K562 (cell line): Measurements from ENCODE around the gene POLD1. TPM values are rescaled to one million over a fixed set of nuclear protein-coding genes. Genes with fewer than 3 reads are reported as not detected.

ENCODE experiments used
- ATAC-seq: fragments of 200-7000 bp; cut with Tn5 transposase; 3 replicates; pipeline ENCODE4 v1.9.1; 2020; ENCODE audit warnings: moderate library complexity
- BruUV-seq: library from RNA; stranded (reverse); fragments of 400-500 nt; replicated peaks from 2 replicates; lab custom pipeline; 2021; lab: Mats Ljungman, UMichigan
- CTCF ChIA-PET: fragments of 300-600 bp; formaldehyde crosslinking; extraction: SDS; loops from one replicate; lab custom pipeline; 2021; ENCODE audit warnings: low intra/inter-chr PET ratio; lab: Yijun Ruan, JAX
- POLR2A ChIA-PET: fragments of 300-600, 350-650 bp; sonication (Branson Sonifier 250); formaldehyde crosslinking; extraction: SDS; loops from one replicate; lab custom pipeline; 2021; ENCODE audit warnings: antibody characterized with exemption, inconsistent platforms; lab: Yijun Ruan, JAX
- DNase-seq, 4 experiments: peaks; one replicate each; pipeline versions ENCODE4 v3.0.0 to v3.0.0-alpha.2; 2011 to 2018; ENCODE audit warnings: low spot score in 3 of 4, mixed read lengths in 3 of 4; ENCODE audit errors: extremely low read depth in 1 of 4
- FAIRE-seq: peaks from 2 replicates; lab custom pipeline; 2011; peaks lifted over from hg19 to GRCh38; lab: Jason Lieb, UNC
- H2AFZ ChIP-seq: 2 replicates; pipeline ENCODE4 v1.6.0; 2011; ENCODE audit warnings: low read depth, low read length, control low read depth, inconsistent platforms
- H3K27ac ChIP-seq: fragments of 200-600 bp; 3 replicates; pipeline ENCODE4 v1.8.0; 2011; ENCODE audit warnings: low read depth, mild to moderate bottlenecking, control low read depth, inconsistent platforms, low read length, moderate library complexity, mixed read lengths; ENCODE audit errors: extremely low read depth
- H3K27me3 ChIP-seq, 2 experiments: fragments of 300-600 bp in 1 of 2; 2 replicates in 1 of 2; 3 replicates in 1 of 2; pipeline versions ENCODE4 v1.6.0 to v1.8.0; 2011; ENCODE audit warnings: inconsistent platforms in 2 of 2, low read length in 2 of 2, mild to moderate bottlenecking in 1 of 2, mixed read lengths in 1 of 2, moderate library complexity in 1 of 2; ENCODE audit not compliant: control insufficient read depth in 2 of 2, insufficient read depth in 2 of 2
- H3K36me3 ChIP-seq: fragments of 300-600 bp; 3 replicates; pipeline ENCODE4 v1.8.0; 2011; ENCODE audit warnings: mild to moderate bottlenecking, low read length, inconsistent platforms; ENCODE audit not compliant: control insufficient read depth, insufficient read depth
- H3K4me1 ChIP-seq, 2 experiments: fragments of 200-600 bp in 1 of 2; replicated peaks in 1 of 2; 2 replicates in 1 of 2; 3 replicates in 1 of 2; pipeline versions ENCODE4 v1.5.1 to v1.8.0; 2011; ENCODE audit warnings: inconsistent platforms in 2 of 2, low read length in 2 of 2, mild to moderate bottlenecking in 1 of 2, mixed read lengths in 1 of 2, moderate library complexity in 1 of 2; ENCODE audit not compliant: control insufficient read depth in 2 of 2, insufficient read depth in 2 of 2
- H3K4me2 ChIP-seq: 2 replicates; pipeline ENCODE4 v1.6.1; 2011; ENCODE audit warnings: low read length, control low read depth, inconsistent platforms, mixed read lengths; ENCODE audit not compliant: insufficient read depth
- H3K4me3 ChIP-seq: fragments of 200-600 bp; sonication (generic), shearing (Covaris generic); 2 replicates; pipeline ENCODE4 v1.5.1; 2016; ENCODE audit warnings: control low read depth, inconsistent platforms
- H3K79me2 ChIP-seq: fragments of 200-600 bp; 3 replicates; pipeline ENCODE4 v1.8.0; 2011; ENCODE audit warnings: low read length, inconsistent platforms; ENCODE audit not compliant: control insufficient read depth, insufficient read depth
- H3K9ac ChIP-seq, 2 experiments: 2 replicates each; pipeline versions ENCODE4 v1.6.0 to v1.6.1; 2011; ENCODE audit warnings: low read depth in 2 of 2, low read length in 2 of 2, control low read depth in 1 of 2, inconsistent platforms in 1 of 2, mild to moderate bottlenecking in 1 of 2, mixed read lengths in 1 of 2; ENCODE audit not compliant: insufficient read depth in 1 of 2
- H3K9me1 ChIP-seq: one replicate; pipeline ENCODE4 v1.6.0; 2011; ENCODE audit warnings: inconsistent platforms, mild to moderate bottlenecking, low read length, moderate library complexity; ENCODE audit not compliant: control insufficient read depth, insufficient read depth
- H3K9me3 ChIP-seq: replicated peaks from 2 replicates; pipeline ENCODE4 v1.5.1; 2011; ENCODE audit warnings: low read depth, low read length, inconsistent platforms; ENCODE audit not compliant: control insufficient read depth, insufficient read depth
- H4K20me1 ChIP-seq: replicated peaks from 2 replicates; pipeline ENCODE4 v1.6.1; 2011; ENCODE audit warnings: low read length, inconsistent platforms, mixed read lengths; ENCODE audit not compliant: control insufficient read depth, insufficient read depth
- ARNT ChIP-seq, 2 experiments: fragments of 450-650 bp; IDR thresholded peaks; 2 replicates each; pipeline ENCODE4 v1.6.1; 2016; ENCODE audit warnings: mild to moderate bottlenecking in 1 of 2
- EGR1 ChIP-seq: fragments of 450-650 bp; conservative IDR thresholded peaks from 2 replicates; pipeline ENCODE4 v1.6.1; 2017; ENCODE audit warnings: mild to moderate bottlenecking
- KDM5B ChIP-seq: fragments of 200-600 bp; sonication (generic); IDR thresholded peaks from 2 replicates; pipeline ENCODE4 v1.6.1; 2012; ENCODE audit warnings: low read depth, mild to moderate bottlenecking, moderate library complexity, low read length, control low read depth, inconsistent platforms; ENCODE audit not compliant: insufficient replicate concordance
- PRDM10 ChIP-seq: fragments of 450-650 bp; IDR thresholded peaks from 2 replicates; pipeline ENCODE4 v1.6.1; 2018; ENCODE audit not compliant: partially characterized antibody
- SRSF3 ChIP-seq: fragments of 200-400 bp; formaldehyde crosslinking; IDR thresholded peaks from 2 replicates; pipeline ENCODE4 v1.6.1; 2016; ENCODE audit warnings: mild to moderate bottlenecking, low read length, moderate library complexity; ENCODE audit not compliant: insufficient read depth
- ZBTB7A ChIP-seq: IDR thresholded peaks from 2 replicates; pipeline ENCODE4 v1.6.1; 2011; ENCODE audit warnings: low read depth, mild to moderate bottlenecking, low read length, moderate library complexity, borderline replicate concordance; ENCODE audit not compliant: control insufficient read depth
- ZKSCAN1 ChIP-seq: fragments of 150-350 bp; IDR thresholded peaks from 2 replicates; pipeline ENCODE4 v1.6.1; 2016; ENCODE audit warnings: low read depth, low read length
- WGBS: fragments of 100-300 bp; shearing (Covaris generic); methylation state at CpG from one replicate; pipeline ENCODE4 v1.1.6; 2016; ENCODE audit warnings: low coverage, mixed read lengths; ENCODE audit not compliant: insufficient coverage; ENCODE audit errors: missing lambda C conversion rate; 5-methylcytosine and 5-hydroxymethylcytosine counted together
- in situ Hi-C: fragments of 300-500 bp; cut with MboI; formaldehyde crosslinking; loops from 4 replicates; pipeline ENCODE4 v1.15.0; 2018; ENCODE audit warnings: inconsistent platforms, mixed read lengths
- intact Hi-C: fragments of 100-400 bp; cut with micrococcal nuclease; formaldehyde crosslinking; loops from 2 replicates; pipeline ENCODE4 v1.14.2; 2022
- polyA plus RNA-seq, 8 experiments: library from polyadenylated mRNA; depleted of rRNA in 4 of 8; stranded (reverse) in 5 of 8; unstranded in 3 of 8; fragments of >200 nt; fragmentation: Nextera tagmentation in 2 of 8; fragmentation: Illumina TruSeq in 1 of 8; extraction: Ambion mirVana in 2 of 8; extraction: Trizol in 1 of 8; gene quantifications; 2 replicates each; pipeline versions ENCODE4 v1.2.1 to v1.2.3, GENCODE V29; 2011 to 2014; ENCODE audit warnings: inconsistent platforms in 1 of 8, missing spikeins in 1 of 8
- total RNA-seq, 7 experiments: library from RNA; depleted of rRNA in 6 of 7; stranded (reverse); fragments of >200 nt in 6 of 7; fragmentation: Illumina TruSeq in 2 of 7; extraction: Trizol in 2 of 7; gene quantifications; 2 replicates each; pipeline versions ENCODE4 v1.2.1 to v1.2.3, GENCODE V29; 2011 to 2021; ENCODE audit warnings: low replicate concordance in 1 of 7
- TF ChIP-seq, protein P1 (sequence below): fragments of 450-650 bp; formaldehyde crosslinking; conservative IDR thresholded peaks from 2 replicates; pipeline ENCODE4 v1.4.0; 2022; ENCODE audit warnings: mild to moderate bottlenecking, missing genetic modification characterization
- TF ChIP-seq, protein P2 (sequence below), 3 experiments: fragments of 200-800 bp in 1 of 3; sonication (Bioruptor generic) in 1 of 3; sonication (generic) in 1 of 3; formaldehyde crosslinking in 1 of 3; IDR thresholded peaks; 2 replicates each; pipeline versions ENCODE4 v1.6.1 to v1.8.0; 2016 to 2022; ENCODE audit warnings: mild to moderate bottlenecking in 2 of 3, missing compliant biosample characterization in 2 of 3, missing genetic modification characterization in 2 of 3, missing genetic modification reagents in 1 of 3
- TF ChIP-seq, protein P3 (sequence below): fragments of 200-800 bp; sonication (Bioruptor generic); IDR thresholded peaks from 2 replicates; pipeline ENCODE4 v1.6.1; 2017; ENCODE audit warnings: missing genetic modification characterization, missing compliant biosample characterization

POLD1 gene
- total and polyA plus RNA-seq, 9 of the 15 experiments (the other 6 are each of a cell fraction or from before 2014, with no cell fraction given), result 1.3 to 312 (median 47.8) TPM

DNA sequence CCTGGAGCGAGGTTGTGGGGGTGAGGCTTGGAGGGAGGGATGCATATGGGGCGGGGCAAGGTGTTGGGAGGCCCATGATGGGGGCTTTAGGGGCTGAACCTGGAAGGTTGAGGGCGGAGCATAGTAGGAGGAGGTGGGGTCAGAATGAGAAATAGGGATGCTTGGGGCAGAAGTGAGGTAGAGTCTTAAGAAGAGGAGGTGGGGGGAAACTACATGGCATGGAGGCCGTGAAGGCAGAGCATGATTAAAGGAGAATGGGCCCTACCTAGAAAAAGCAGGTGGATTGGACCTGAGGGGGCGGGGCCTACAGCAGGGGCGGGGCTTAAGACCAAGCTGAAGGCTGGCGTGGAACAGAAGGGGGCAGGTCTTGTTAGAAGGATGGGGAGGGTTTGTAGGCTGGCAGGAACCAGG is 7.1 kb upstream of the POLD1 start:
- peaks cover 2% of the 10 kb centered on the region for H4K20me1 ChIP-seq
- no peaks in the 10 kb centered on the region for H3K9me3 ChIP-seq
- no peak for TF ChIP-seq SRSF3
- TF ChIP-seq KDM5B, result no peak
- peak; percentile 10; the same call in 1 of the 2 replicates for TF ChIP-seq ZBTB7A
- TF ChIP-seq, protein P1, sequence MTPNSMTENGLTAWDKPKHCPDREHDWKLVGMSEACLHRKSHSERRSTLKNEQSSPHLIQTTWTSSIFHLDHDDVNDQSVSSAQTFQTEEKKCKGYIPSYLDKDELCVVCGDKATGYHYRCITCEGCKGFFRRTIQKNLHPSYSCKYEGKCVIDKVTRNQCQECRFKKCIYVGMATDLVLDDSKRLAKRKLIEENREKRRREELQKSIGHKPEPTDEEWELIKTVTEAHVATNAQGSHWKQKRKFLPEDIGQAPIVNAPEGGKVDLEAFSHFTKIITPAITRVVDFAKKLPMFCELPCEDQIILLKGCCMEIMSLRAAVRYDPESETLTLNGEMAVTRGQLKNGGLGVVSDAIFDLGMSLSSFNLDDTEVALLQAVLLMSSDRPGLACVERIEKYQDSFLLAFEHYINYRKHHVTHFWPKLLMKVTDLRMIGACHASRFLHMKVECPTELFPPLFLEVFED (CRISPR knock-in tag), result peak; percentile 86; the same call in 1 of the 2 replicates
- TF ChIP-seq, protein P2, sequence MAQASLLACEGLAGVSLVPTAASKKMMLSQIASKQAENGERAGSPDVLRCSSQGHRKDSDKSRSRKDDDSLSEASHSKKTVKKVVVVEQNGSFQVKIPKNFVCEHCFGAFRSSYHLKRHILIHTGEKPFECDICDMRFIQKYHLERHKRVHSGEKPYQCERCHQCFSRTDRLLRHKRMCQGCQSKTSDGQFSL (CRISPR knock-in tag; IDR thresholded peaks at IDR 0.05), result peak; percentile 61; the same call in 1 of the 2 replicates
- TF ChIP-seq, protein P2 (tag; IDR thresholded peaks at IDR 0.05), result no peak
- TF ChIP-seq, protein P3, sequence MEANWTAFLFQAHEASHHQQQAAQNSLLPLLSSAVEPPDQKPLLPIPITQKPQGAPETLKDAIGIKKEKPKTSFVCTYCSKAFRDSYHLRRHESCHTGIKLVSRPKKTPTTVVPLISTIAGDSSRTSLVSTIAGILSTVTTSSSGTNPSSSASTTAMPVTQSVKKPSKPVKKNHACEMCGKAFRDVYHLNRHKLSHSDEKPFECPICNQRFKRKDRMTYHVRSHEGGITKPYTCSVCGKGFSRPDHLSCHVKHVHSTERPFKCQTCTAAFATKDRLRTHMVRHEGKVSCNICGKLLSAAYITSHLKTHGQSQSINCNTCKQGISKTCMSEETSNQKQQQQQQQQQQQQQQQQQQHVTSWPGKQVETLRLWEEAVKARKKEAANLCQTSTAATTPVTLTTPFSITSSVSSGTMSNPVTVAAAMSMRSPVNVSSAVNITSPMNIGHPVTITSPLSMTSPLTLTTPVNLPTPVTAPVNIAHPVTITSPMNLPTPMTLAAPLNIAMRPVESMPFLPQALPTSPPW, result 0 out of 2 replicates have a peak, but pooled peaks have one; percentile 26
- TF ChIP-seq EGR1, result peak; percentile 40; the same call in 1 of the 2 replicates
- peak; percentile 85; the same call in 1 of the 2 replicates for TF ChIP-seq ZKSCAN1
- TF ChIP-seq PRDM10, result peak; percentile 96
- no peak for TF ChIP-seq ARNT (IDR thresholded peaks at IDR 0.05)
- peak; percentile 78 for FAIRE-seq
- no peaks in the 10 kb centered on the region for H3K27me3 ChIP-seq
- CTCF ChIA-PET, result no interaction called here
- H2AFZ ChIP-seq, result no peak overlapping the region
- H3K27ac ChIP-seq, result peak overlapping the region; percentile 77
- POLR2A ChIA-PET, result interaction anchor here (0.6 to 3.7 kb wide), 2 partner anchors 15 to 68 kb away, joined by 3 to 29 read pairs; no protein-coding TSS in a partner anchor
- peak; percentile 58 to 89 (median 68) for DNase-seq
- in situ Hi-C loops, result no loop called here
- H3K9me1 ChIP-seq, result no peaks in the 10 kb centered on the region
- ATAC-seq, result peak; percentile 67
- intact Hi-C loops, result loop anchor here (5.0 kb wide), 1 partner anchor 280 kb away; no protein-coding TSS in a partner anchor
- H3K4me2 ChIP-seq, result peak overlapping the region; percentile 86
- H3K79me2 ChIP-seq, result peaks cover 29% of the 10 kb centered on the region
- no TSS peak for BruUV-seq
- 2% methylated on average over 5 of the region's 7 CpGs for WGBS
- peak overlapping the region; percentile 57 to 69; a peak in 3 of 4 replicates for H3K9ac ChIP-seq
- H3K4me3 ChIP-seq, result peak overlapping the region; percentile 43
- peaks cover 31 to 58% of the 10 kb centered on the region in 2 experiments for H3K4me1 ChIP-seq
- H3K36me3 ChIP-seq, result peaks cover 47% of the 10 kb centered on the region; the same call in 2 of the 3 replicates
